K562 (cell line): ENCODE measurements around the gene TBC1D10A. TPM values are rescaled to one million over a fixed set of nuclear protein-coding genes. Genes with fewer than 3 reads are reported as not detected.
A peak's percentile ranks its signal among the peaks of the same experiment; 100 is the strongest.

ENCODE experiments used
- CHD4 ChIP-seq: fragments of 200-600 bp; sonication (generic); IDR thresholded peaks from 3 replicates; pipeline ENCODE4 v1.6.1; 2012; ENCODE audit warnings: low read depth, mild to moderate bottlenecking, mixed read lengths, low read length, inconsistent platforms; ENCODE audit not compliant: insufficient read depth, insufficient replicate concordance, poor library complexity, severe bottlenecking
- ELF2 ChIP-seq: fragments of 250-450 bp; sonication (Bioruptor Pico); IDR thresholded peaks from 2 replicates; pipeline ENCODE4 v1.5.0; 2021; ENCODE audit warnings: mild to moderate bottlenecking
- MCM2 ChIP-seq: fragments of 450-650 bp; IDR thresholded peaks from 2 replicates; pipeline ENCODE4 v1.6.1; 2017; ENCODE audit warnings: low read depth, mild to moderate bottlenecking
- PRMT5 ChIP-seq: sonication (generic); formaldehyde crosslinking; IDR thresholded peaks from 2 replicates; pipeline ENCODE4 v1.5.0; 2020; ENCODE audit warnings: missing genetic modification reagents
- RFX7 ChIP-seq: fragments of 250-450 bp; sonication (Bioruptor Pico); IDR thresholded peaks from 2 replicates; pipeline ENCODE4 v1.5.1; 2021; ENCODE audit warnings: mild to moderate bottlenecking
- SIRT6 ChIP-seq: IDR thresholded peaks from one replicate; pipeline ENCODE4 v1.6.1; 2012; ENCODE audit warnings: low read depth, mild to moderate bottlenecking, control low read depth, inconsistent platforms, low read length, moderate library complexity
- TAL1 ChIP-seq: fragments of 450-650 bp; IDR thresholded peaks from 2 replicates; pipeline ENCODE4 v1.6.1; 2016; ENCODE audit warnings: mild to moderate bottlenecking
- YY1 ChIP-seq, 3 experiments: IDR thresholded peaks; 2 replicates each; pipeline ENCODE4 v1.6.1; 2011; ENCODE audit warnings: low read length in 2 of 3, mild to moderate bottlenecking in 2 of 3, moderate library complexity in 2 of 3, borderline replicate concordance in 1 of 3, control low read depth in 1 of 3, low read depth in 1 of 3; ENCODE audit not compliant: insufficient read depth in 3 of 3, insufficient replicate concordance in 2 of 3, control insufficient read depth in 1 of 3, insufficient read length in 1 of 3; ENCODE audit errors: extremely low read depth in 1 of 3
- ZBTB40 ChIP-seq, 2 experiments: fragments of 450-650 bp in 1 of 2; sonication (generic) in 1 of 2; formaldehyde crosslinking in 1 of 2; IDR thresholded peaks; 2 replicates each; pipeline versions ENCODE4 v1.7.1 to v1.9.0; 2016 to 2022; ENCODE audit warnings: inconsistent platforms in 1 of 2, mild to moderate bottlenecking in 1 of 2, missing genetic modification reagents in 1 of 2
- polyA plus RNA-seq, 8 experiments: library from polyadenylated mRNA; depleted of rRNA in 4 of 8; stranded (reverse) in 5 of 8; unstranded in 3 of 8; fragments of >200 nt; fragmentation: Nextera tagmentation in 2 of 8; fragmentation: Illumina TruSeq in 1 of 8; extraction: Ambion mirVana in 2 of 8; extraction: Trizol in 1 of 8; gene quantifications; 2 replicates each; pipeline versions ENCODE4 v1.2.1 to v1.2.3, GENCODE V29; 2011 to 2014; ENCODE audit warnings: inconsistent platforms in 1 of 8, missing spikeins in 1 of 8
- total RNA-seq, 7 experiments: library from RNA; depleted of rRNA in 6 of 7; stranded (reverse); fragments of >200 nt in 6 of 7; fragmentation: Illumina TruSeq in 2 of 7; extraction: Trizol in 2 of 7; gene quantifications; 2 replicates each; pipeline versions ENCODE4 v1.2.1 to v1.2.3, GENCODE V29; 2011 to 2021; ENCODE audit warnings: low replicate concordance in 1 of 7
- TF ChIP-seq, protein P1 (sequence below), 2 experiments: fragments of 450-650 bp in 1 of 2; sonication (generic) in 1 of 2; formaldehyde crosslinking in 1 of 2; IDR thresholded peaks in 1 of 2; conservative IDR thresholded peaks in 1 of 2; 2 replicates each; pipeline versions ENCODE4 v1.6.1 to v1.8.1; 2016 to 2023; ENCODE audit warnings: mild to moderate bottlenecking in 2 of 2, moderate library complexity in 2 of 2, inconsistent platforms in 1 of 2, missing genetic modification reagents in 1 of 2
- TF ChIP-seq, protein P2 (sequence below): sonication (generic); formaldehyde crosslinking; IDR thresholded peaks from 2 replicates; pipeline ENCODE4 v1.4.0; 2020; ENCODE audit warnings: mild to moderate bottlenecking, missing genetic modification reagents

The TBC1D10A gene
- total and polyA plus RNA-seq, 9 of the 15 experiments (the other 6 are each of a cell fraction or from before 2014, with no cell fraction given): 0.13 to 10.4 (median 4.6) TPM

- TF ChIP-seq MCM2: no peak
- no peak for TF ChIP-seq YY1 (IDR thresholded peaks at IDR 0.05; ENCODE audit: borderline replicate concordance in 1 of 3, control insufficient read depth in 1 of 3, extremely low read depth in 1 of 3, insufficient read depth in 3 of 3, insufficient read length in 1 of 3, insufficient replicate concordance in 2 of 3, low read depth in 1 of 3, low read length in 2 of 3)
- TF ChIP-seq ELF2 (CRISPR knock-in tag): no peak
- TF ChIP-seq, protein P1, sequence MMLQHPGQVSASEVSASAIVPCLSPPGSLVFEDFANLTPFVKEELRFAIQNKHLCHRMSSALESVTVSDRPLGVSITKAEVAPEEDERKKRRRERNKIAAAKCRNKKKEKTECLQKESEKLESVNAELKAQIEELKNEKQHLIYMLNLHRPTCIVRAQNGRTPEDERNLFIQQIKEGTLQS (IDR thresholded peaks at IDR 0.05): 0 out of 2 replicates have a peak, but pooled peaks have one; percentile 31
- TF ChIP-seq, protein P1 (CRISPR knock-in tag; conservative IDR thresholded peaks at IDR 0.05): no peak
- TF ChIP-seq ZBTB40 (IDR thresholded peaks at IDR 0.05): no peak
- no peak for TF ChIP-seq ZBTB40 (CRISPR knock-in tag; IDR thresholded peaks at IDR 0.05)
- TF ChIP-seq RFX7 (CRISPR knock-in tag): no peak
- TF ChIP-seq, protein P2, sequence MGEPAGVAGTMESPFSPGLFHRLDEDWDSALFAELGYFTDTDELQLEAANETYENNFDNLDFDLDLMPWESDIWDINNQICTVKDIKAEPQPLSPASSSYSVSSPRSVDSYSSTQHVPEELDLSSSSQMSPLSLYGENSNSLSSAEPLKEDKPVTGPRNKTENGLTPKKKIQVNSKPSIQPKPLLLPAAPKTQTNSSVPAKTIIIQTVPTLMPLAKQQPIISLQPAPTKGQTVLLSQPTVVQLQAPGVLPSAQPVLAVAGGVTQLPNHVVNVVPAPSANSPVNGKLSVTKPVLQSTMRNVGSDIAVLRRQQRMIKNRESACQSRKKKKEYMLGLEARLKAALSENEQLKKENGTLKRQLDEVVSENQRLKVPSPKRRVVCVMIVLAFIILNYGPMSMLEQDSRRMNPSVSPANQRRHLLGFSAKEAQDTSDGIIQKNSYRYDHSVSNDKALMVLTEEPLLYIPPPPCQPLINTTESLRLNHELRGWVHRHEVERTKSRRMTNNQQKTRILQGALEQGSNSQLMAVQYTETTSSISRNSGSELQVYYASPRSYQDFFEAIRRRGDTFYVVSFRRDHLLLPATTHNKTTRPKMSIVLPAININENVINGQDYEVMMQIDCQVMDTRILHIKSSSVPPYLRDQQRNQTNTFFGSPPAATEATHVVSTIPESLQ (CRISPR knock-in tag): no peak
- TF ChIP-seq SIRT6: no peak
- TF ChIP-seq PRMT5: no peak
- TF ChIP-seq TAL1: peak; percentile 39; the same call in 1 of the 2 replicates
- peak; percentile 64 for TF ChIP-seq CHD4
These were observed 20.7 kb downstream of the TBC1D10A start (continued) for GRCh38 chr22:30305906-30306626.
